HG02642 (cell line): ENCODE results near the gene ORC6.

ENCODE experiments used
- ATAC-seq: cut with Tn5 transposase; IDR thresholded peaks from one replicate; pipeline ENCODE4 v1.9.1; 2021; ENCODE audit warnings: mild to moderate bottlenecking; ENCODE audit not compliant: unreplicated experiment, poor library complexity

ORC6 gene

GRCh38 chr16:46696957-46697356 is 7.5 kb downstream of the ORC6 start:
- no peak for ATAC-seq

GRCh38 chr16:46700048-46700447 is 10.6 kb downstream of the ORC6 start:
- ATAC-seq: no peak

- ATAC-seq: no peak
Observed at GRCh38 chr16:46701615-46702014, 12.2 kb downstream of the ORC6 start.

- ATAC-seq: no peak
Observed at GRCh38 chr16:46702030-46702429, 12.6 kb downstream of the ORC6 start.

GRCh38 chr16:46706642-46707041 is 17.2 kb downstream of the ORC6 start:
- no peak for ATAC-seq

- no peak for ATAC-seq
Observed at GRCh38 chr16:46709469-46710005, 20.1 kb downstream of the ORC6 start.

GRCh38 chr16:46711106-46712058 is 21.9 kb downstream of the ORC6 start:
- no peak for ATAC-seq

- no peak for ATAC-seq
Observed at GRCh38 chr16:46712911-46713310, 23.5 kb downstream of the ORC6 start.

- no peak for ATAC-seq
Observed at GRCh38 chr16:46713634-46714033, 24.2 kb downstream of the ORC6 start.

GRCh38 chr16:46714797-46715591 is 25.5 kb downstream of the ORC6 start:
- no peak for ATAC-seq

GRCh38 chr16:46715769-46716305 is 26.4 kb downstream of the ORC6 start:
- ATAC-seq: no peak

GRCh38 chr16:46717692-46718091 is 28.2 kb downstream of the ORC6 start:
- no peak for ATAC-seq

- no peak for ATAC-seq
Observed at GRCh38 chr16:46718214-46718613, 28.8 kb downstream of the ORC6 start.

- ATAC-seq: no peak
Observed at GRCh38 chr16:46719528-46719927, 30.1 kb downstream of the ORC6 start.

GRCh38 chr16:46720619-46721018 is 31.2 kb downstream of the ORC6 start:
- no peak for ATAC-seq

- no peak for ATAC-seq
Observed at GRCh38 chr16:46721885-46722284, 32.4 kb downstream of the ORC6 start.

- ATAC-seq: no peak
Observed at GRCh38 chr16:46727184-46727583, 37.7 kb downstream of the ORC6 start.

- no peak for ATAC-seq
Observed at GRCh38 chr16:46727630-46728029, 38.2 kb downstream of the ORC6 start.

GRCh38 chr16:46728806-46729205 is 39.3 kb downstream of the ORC6 start:
- ATAC-seq: no peak

GRCh38 chr16:46729326-46729995 is 40.0 kb downstream of the ORC6 start:
- no peak for ATAC-seq
